Esophagus muscularis mucosa (tissue), 4 donors: ENCODE results near the gene NRARP. TPM values are rescaled to one million over a fixed set of nuclear protein-coding genes. Genes with fewer than 3 reads are reported as not detected.
A peak's percentile ranks its signal among the peaks of the same experiment; 100 is the strongest.

Source experiments
- DNase-seq: peaks from one replicate; pipeline ENCODE4 v3.0.0-alpha.2; 2017; ENCODE audit errors: extremely low spot score
- H3K27ac ChIP-seq, 4 donors: fragments of 200-600 bp; sonication (generic); replicated peaks in 1 of 4; 1 replicate in 3 of 4; 2 replicates in 1 of 4; pipeline ENCODE4 v1.5.1; 2016 to 2019; ENCODE audit warnings: mild to moderate bottlenecking in 1 of 4
- H3K27me3 ChIP-seq, 4 donors: fragments of 200-600 bp; sonication (generic); one replicate each; pipeline versions ENCODE4 v1.5.1 to v1.6.0; 2016 to 2019
- H3K36me3 ChIP-seq, 4 donors: fragments of 200-600 bp; sonication (generic); one replicate each; pipeline ENCODE4 v1.5.1; 2016 to 2019
- H3K4me1 ChIP-seq, 4 donors: fragments of 200-600 bp; sonication (generic); one replicate each; pipeline ENCODE4 v1.5.1; 2016 to 2019
- H3K4me3 ChIP-seq, 4 donors: fragments of 200-600 bp; sonication (generic); 1 replicate in 2 of 4; 2 replicates in 2 of 4; pipeline ENCODE4 v1.5.1; 2016 to 2019; ENCODE audit warnings: mild to moderate bottlenecking in 4 of 4, moderate library complexity in 1 of 4
- H3K9me3 ChIP-seq, 4 donors: fragments of 200-600 bp; sonication (generic); 1 replicate in 3 of 4; 2 replicates in 1 of 4; pipeline ENCODE4 v1.5.1; 2016 to 2019
- EP300 ChIP-seq: sonication (generic); formaldehyde crosslinking; IDR thresholded peaks from one replicate; pipeline ENCODE4 v1.6.1; 2017; ENCODE audit warnings: antibody characterized with exemption
- POLR2A ChIP-seq: fragments of 450-650 bp; IDR thresholded peaks from one replicate; pipeline ENCODE4 v1.6.1; 2017; ENCODE audit warnings: antibody characterized with exemption, moderate library complexity, mild to moderate bottlenecking, low read depth
- POLR2AphosphoS5 ChIP-seq, 2 donors: sonication (generic); formaldehyde crosslinking; IDR thresholded peaks; one replicate each; pipeline ENCODE4 v1.6.1; 2017; ENCODE audit warnings: antibody characterized with exemption in 2 of 2
- WGBS: methylation state at CpG from one replicate; pipeline ENCODE4 v1.1.5; 2018; 5-methylcytosine and 5-hydroxymethylcytosine counted together
- intact Hi-C: fragments of 100-400 bp; cut with DNase I; formaldehyde crosslinking; loops from one replicate; pipeline ENCODE4 v1.15.1; 2023
- total RNA-seq, 4 donors: library from RNA; depleted of rRNA; stranded (reverse); fragments of >200 nt; gene quantifications; one replicate each; pipeline versions ENCODE4 v1.1.0 to v1.2.1, GENCODE V29; 2016
- TF ChIP-seq, protein P1 (sequence below), 3 experiments: fragments of 200-600 bp in 2 of 3; fragments of 450-650 bp in 1 of 3; sonication (generic) in 2 of 3; IDR thresholded peaks; one replicate each; pipeline ENCODE4 v1.5.1; 2017 to 2019; ENCODE audit warnings: antibody characterized with exemption in 3 of 3, mild to moderate bottlenecking in 2 of 3, moderate library complexity in 1 of 3

NRARP gene
- total RNA-seq, 4 donors from 2014 or later: 2.9 to 10.3 (median 7.2) TPM

DNA sequence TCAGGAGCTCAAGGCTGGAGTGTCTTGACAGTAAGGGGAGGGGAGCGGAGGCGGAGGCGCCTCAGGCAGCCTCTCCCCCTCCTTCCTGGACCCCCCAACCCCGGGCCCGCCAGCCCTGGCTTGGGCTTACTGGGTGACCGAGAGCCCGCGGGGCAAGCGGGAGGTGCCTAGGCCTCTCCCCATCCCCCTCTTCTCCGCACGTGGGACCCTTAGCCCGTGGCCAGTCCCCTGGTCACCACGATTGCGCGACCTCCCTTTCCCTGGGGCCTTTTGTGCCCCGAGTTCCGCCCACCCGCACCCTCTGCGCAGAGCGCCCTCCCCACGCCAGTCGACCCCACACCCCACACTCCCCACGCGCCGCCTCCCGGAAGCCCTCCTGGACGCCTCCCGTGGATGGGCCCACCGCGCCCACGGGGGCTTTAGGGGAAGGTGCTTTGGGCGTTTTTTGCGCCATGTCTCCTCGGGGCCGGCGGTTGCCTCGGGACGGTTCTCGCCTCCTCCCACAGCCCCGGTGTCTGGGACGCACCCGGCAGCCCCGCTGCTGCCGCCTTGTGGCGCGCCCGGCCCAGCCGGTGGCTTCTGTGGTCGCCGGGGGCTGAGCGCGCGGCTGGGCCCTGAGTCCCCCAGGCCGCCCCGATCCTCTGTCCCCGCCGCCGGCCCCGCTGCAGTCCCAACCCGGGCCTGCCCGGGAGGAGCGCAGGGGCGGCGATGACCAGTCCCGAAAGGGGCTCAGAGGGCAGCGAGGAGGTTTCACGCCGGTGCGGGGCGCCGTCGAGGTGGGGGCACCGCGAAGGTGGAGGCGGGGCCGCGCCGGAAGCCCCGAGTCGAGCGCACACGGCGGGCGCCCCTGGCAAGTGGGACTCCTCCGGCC, 21.4 kb downstream of the NRARP start:
- Histone ChIP-seq H3K4me1 (peaks cover 20 to 49% (median 41%) of the 10 kb centered on the region in 4 donors), H3K9me3 (no peaks in the 10 kb centered on the region), H3K27ac (no peak overlapping the region), H3K36me3 (peaks cover 0 to 29% (median 11%) of the 10 kb centered on the region in 4 donors), H3K4me3 (peak overlapping the region in 3 of 4 donors; percentile 1 to 20 (median 14)), H3K27me3 (peaks cover 0 to 81% (median 4%) of the 10 kb centered on the region in 4 donors)
- no peak for TF ChIP-seq EP300
- TF ChIP-seq, protein P1, sequence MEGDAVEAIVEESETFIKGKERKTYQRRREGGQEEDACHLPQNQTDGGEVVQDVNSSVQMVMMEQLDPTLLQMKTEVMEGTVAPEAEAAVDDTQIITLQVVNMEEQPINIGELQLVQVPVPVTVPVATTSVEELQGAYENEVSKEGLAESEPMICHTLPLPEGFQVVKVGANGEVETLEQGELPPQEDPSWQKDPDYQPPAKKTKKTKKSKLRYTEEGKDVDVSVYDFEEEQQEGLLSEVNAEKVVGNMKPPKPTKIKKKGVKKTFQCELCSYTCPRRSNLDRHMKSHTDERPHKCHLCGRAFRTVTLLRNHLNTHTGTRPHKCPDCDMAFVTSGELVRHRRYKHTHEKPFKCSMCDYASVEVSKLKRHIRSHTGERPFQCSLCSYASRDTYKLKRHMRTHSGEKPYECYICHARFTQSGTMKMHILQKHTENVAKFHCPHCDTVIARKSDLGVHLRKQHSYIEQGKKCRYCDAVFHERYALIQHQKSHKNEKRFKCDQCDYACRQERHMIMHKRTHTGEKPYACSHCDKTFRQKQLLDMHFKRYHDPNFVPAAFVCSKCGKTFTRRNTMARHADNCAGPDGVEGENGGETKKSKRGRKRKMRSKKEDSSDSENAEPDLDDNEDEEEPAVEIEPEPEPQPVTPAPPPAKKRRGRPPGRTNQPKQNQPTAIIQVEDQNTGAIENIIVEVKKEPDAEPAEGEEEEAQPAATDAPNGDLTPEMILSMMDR (IDR thresholded peaks at IDR 0.05): peak in 1 of 3 experiments; percentile 41
- 70% methylated on average over 12 of the region's 85 CpGs for WGBS
- intact Hi-C loops: no loop called here
- no peak for DNase-seq

DNA sequence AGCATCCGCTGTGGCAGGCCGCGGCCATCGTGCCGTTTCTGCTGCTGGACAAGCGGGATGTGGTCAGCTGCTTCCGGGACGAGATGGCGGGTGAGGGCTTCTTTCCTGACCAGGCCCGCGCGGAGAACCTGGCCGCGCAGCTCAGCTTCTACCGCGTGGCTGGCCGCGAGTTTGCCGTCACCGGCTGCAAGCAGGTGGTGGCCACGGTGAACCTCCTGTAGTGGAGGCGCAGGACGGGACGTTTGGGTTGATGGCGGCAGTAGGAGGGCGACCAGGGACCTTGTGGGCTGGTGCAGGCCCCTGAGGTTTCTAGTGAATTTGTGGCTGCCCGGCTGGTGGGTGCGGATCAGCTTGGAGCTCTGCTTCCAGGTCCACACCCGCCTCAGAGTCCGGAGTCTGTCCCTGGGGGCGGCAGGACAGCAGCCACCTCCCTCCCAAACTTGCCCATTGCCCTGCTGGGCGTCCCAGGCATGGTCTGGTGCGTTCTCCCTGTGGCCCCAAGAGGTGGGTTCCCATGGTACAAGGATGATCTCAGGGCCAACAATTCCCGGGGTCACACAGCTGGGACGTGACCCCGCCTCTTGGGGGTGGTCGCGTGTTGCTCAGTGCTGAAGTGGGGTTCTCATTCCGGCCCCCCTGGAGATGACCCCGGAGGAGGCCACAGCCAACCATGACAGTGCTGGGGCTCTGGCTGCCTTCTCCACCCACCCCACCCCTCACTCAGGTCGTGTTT, 22.2 kb downstream of the NRARP start:
- H3K4me3 ChIP-seq: no peak overlapping the region
- H3K27me3 ChIP-seq: peaks cover 0 to 81% (median 4%) of the 10 kb centered on the region in 4 donors
- TF ChIP-seq POLR2AphosphoS5 (IDR thresholded peaks at IDR 0.05): no peak
- no peak for TF ChIP-seq POLR2A
- TF ChIP-seq, protein P1 (IDR thresholded peaks at IDR 0.05): no peak
- TF ChIP-seq EP300: no peak
- no peak overlapping the region for H3K27ac ChIP-seq
- no peak for DNase-seq
- 90% methylated on average over 26 of the region's 41 CpGs for WGBS
- peaks cover 0 to 29% (median 11%) of the 10 kb centered on the region in 4 donors for H3K36me3 ChIP-seq
- peaks cover 26 to 55% (median 43%) of the 10 kb centered on the region in 4 donors for H3K4me1 ChIP-seq
- intact Hi-C loops: no loop called here
- H3K9me3 ChIP-seq: no peaks in the 10 kb centered on the region

DNA sequence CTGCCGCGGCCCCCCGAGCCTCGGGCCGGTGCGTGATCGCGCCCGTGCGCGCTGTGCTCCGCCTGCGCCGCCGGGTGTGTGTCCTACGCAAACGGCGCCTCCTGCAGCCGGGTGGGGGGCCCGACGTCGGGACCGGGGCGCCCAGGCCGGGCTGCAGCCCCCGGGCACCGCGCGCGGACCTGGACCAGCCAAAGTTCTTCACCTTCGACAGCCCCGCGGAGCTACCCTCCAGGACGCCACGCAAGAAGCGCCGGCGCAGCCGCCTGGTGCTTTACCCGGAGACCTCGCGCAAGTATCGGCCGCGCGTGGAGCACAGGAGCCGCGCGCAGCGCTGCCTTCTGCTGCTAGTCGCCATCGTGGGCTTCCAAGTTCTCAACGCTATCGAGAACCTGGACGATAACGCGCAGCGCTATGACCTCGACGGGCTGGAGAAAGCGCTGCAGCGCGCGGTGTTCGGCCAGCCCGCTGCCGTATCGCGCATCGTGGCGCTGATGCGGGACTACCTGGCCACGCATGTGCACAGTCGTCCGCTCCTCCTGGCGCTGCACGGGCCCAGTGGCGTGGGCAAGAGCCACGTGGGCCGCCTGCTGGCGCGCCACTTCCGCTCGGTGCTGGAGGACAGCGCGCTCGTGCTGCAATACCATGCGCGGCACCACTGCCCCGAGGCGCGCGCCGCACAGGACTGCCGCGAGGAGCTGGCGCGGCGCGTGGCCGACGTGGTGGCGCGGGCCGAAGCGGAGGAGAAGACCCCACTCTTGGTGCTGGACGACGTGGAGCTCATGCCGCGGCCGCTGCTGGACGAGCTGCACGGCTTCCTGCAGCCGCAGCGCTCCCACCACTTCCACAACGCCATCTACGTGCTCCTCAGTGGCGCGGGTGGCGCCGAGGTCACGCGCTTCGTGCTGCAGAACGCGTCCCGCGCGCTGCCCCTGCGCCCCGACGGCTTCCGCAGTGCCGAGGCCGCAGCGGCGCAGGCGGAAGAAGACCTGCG, 23.1 kb downstream of the NRARP start:
- Histone ChIP-seq H3K4me1 (peaks cover 32 to 55% (median 43%) of the 10 kb centered on the region in 4 donors), H3K27me3 (peaks cover 0 to 78% (median 4%) of the 10 kb centered on the region in 4 donors), H3K27ac (peak overlapping the region in 2 of 4 donors; percentile 82 to 85), H3K9me3 (no peaks in the 10 kb centered on the region), H3K36me3 (peaks cover 0 to 29% (median 14%) of the 10 kb centered on the region in 4 donors), H3K4me3 (peak overlapping the region; percentile 51 to 59 (median 53))
- WGBS: 88% methylated on average over 76 of the region's 139 CpGs
- intact Hi-C loops: no loop called here
- no peak for DNase-seq
- TF ChIP-seq, protein P1 (IDR thresholded peaks at IDR 0.05): no peak
- TF ChIP-seq POLR2A (no peak), EP300 (no peak), POLR2AphosphoS5 (IDR thresholded peaks at IDR 0.05) (no peak)

DNA sequence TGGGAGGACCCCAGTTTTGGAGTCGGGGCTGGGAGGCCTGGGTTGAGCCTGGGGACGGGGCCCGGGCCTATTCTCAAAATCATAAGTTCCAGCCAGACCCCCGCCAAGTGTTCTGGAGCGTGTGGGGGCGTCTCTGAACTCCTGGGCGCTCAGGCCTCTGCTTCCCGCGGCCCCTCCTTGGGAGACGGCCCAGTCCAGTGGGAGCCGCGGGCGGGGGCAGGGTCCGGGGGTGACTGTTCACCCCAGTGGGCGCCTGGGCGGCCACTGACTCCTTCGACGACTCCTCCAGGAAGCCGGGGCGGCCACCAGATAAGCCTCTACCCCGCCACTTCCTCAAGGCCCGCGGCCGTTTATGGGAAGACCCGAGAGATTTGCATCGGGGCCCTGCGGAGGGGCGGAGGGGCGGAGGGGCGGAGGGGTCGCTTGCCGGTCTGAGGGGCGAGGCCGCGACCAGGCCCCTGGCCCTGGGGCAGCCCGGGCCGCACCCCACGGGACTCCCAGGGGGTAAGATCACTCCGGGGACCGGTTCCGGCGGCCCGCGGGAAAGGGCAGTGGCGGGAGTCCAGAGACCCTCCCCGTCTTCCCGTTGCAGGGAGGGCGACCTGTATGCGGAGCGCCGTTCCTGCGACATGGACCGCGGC, 23.9 kb downstream of the NRARP start:
- Histone ChIP-seq H3K4me1 (peaks cover 34 to 55% (median 43%) of the 10 kb centered on the region in 4 donors), H3K27me3 (peaks cover 0 to 70% (median 4%) of the 10 kb centered on the region in 4 donors), H3K27ac (peak overlapping the region; percentile 74 to 85 (median 78)), H3K9me3 (no peaks in the 10 kb centered on the region), H3K4me3 (peak overlapping the region; percentile 51 to 59 (median 53)), H3K36me3 (peaks cover under 1 to 32% (median 20%) of the 10 kb centered on the region in 4 donors)
- no peak for DNase-seq
- TF ChIP-seq POLR2AphosphoS5 (IDR thresholded peaks at IDR 0.05) (no peak), EP300 (no peak), POLR2A (no peak)
- TF ChIP-seq, protein P1 (IDR thresholded peaks at IDR 0.05): no peak
- 28% methylated on average over 28 of the region's 54 CpGs for WGBS
- intact Hi-C loops: no loop called here
